GM18858 (cell line): ENCODE data around the gene OR4X2.
"Not testable (repeated sequence)": the region's sequence is repeated elsewhere in the genome, so short reads cannot be mapped to it uniquely, and the experiment has no call there.

ENCODE experiments used
- ATAC-seq: cut with Tn5 transposase; IDR thresholded peaks from one replicate; pipeline ENCODE4 v1.9.1; 2021; ENCODE audit not compliant: unreplicated experiment

The OR4X2 gene, protein sequence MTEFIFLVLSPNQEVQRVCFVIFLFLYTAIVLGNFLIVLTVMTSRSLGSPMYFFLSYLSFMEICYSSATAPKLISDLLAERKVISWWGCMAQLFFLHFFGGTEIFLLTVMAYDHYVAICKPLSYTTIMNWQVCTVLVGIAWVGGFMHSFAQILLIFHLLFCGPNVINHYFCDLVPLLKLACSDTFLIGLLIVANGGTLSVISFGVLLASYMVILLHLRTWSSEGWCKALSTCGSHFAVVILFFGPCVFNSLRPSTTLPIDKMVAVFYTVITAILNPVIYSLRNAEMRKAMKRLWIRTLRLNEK

GRCh38 chr11:48244804-48245203 is at the start of gene OR4X2:
Gene OR4X2 (plus strand): TSS chr11:48245104. CDS start chr11:48245104, 0 bp downstream.
- ATAC-seq = no peak

DNA sequence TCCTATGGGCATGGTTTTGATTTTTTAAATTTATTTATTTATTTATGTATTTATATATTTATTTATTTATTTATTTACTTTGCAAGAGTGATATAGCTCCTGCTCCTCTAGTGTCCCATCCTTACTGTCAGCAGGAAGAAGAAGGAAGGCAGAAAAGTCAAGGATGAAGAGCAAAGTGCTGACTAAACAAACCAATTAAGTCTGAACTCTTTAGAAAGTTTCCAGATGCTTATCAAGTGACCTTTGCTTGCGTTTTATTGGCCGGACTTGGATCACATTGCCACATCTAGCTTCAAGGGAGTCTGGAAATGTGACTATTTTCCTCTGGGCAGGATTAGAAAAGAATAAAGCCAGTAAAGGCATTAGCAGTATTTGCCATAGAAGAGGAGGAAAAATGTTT is 37.0 kb upstream of the OR4X2 start:
- no peak for ATAC-seq

DNA sequence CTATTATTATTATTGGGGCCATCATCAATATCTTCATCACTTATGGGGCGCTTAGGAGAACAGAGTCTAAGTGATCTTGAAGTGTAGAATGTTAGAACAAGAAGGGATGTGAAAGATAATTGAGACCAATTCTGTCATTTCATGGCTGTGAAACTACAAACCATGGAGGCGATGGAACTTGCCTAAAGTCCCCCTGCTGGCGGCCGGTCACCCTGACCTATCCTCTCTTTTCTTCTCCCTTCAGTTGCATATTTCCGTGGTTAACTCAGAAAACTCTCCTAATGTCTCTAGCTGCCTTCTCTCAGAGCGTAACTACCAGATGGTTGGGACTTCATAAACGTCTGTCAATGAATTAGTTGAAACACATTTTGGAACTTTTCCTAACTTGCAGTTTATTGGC is 34.9 kb upstream of the OR4X2 start:
- no peak for ATAC-seq

DNA sequence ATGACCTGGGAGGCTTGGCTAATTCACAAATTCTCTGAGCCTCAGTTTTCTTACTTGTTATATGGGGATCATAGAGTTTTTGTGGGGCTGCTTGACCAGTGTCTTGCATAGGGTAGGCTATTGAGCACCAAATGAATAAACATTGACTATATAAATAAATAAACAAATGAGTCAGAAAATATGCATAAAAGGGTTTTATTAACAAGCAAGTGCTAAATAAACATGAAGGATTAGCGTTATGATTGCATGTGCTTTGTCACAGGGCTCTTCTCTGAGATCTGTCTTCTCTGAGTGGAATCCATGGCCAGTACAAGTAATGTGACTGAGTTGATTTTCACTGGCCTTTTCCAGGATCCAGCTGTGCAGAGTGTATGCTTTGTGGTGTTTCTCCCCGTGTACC is 28.4 kb upstream of the OR4X2 start, which contains the start of gene OR4B1:
Gene OR4B1, plus strand, starts transcription at position 301 of the 400 bp plus-strand sequence. Its CDS starts 0 bp downstream, at position 301.
- ATAC-seq = no peak

GRCh38 chr11:48228761-48229160 is 16.1 kb upstream of the OR4X2 start:
- no peak for ATAC-seq

GRCh38 chr11:48230057-48230456 is 14.8 kb upstream of the OR4X2 start:
- ATAC-seq = not testable (repeated sequence)

- no peak for ATAC-seq
Measured at GRCh38 chr11:48237727-48238126, 7.2 kb upstream of the OR4X2 start.

- no peak for ATAC-seq
Measured at GRCh38 chr11:48242501-48242900, 2.4 kb upstream of the OR4X2 start.

- no peak for ATAC-seq
Measured at GRCh38 chr11:48248902-48249301, 4.0 kb downstream of the OR4X2 start.

DNA sequence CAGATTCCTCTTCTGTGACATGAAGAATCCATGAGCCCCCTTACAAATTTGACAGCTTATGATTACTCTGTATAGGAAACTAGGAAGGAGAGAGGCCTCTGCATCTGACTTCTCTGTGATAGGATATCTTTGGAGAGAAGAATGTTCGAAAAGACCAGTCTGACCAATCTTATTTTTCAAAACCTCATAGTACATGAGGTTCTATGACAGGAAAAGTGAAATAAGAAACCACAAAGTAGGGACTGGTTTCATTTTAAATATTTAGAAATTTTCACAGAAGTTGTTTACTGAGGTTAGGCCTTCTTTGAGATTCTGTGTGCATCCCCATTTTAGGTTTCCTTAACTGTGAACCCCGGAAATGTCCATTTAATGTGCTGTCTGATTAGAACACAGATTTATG is 16.7 kb downstream of the OR4X2 start:
- no peak for ATAC-seq

DNA sequence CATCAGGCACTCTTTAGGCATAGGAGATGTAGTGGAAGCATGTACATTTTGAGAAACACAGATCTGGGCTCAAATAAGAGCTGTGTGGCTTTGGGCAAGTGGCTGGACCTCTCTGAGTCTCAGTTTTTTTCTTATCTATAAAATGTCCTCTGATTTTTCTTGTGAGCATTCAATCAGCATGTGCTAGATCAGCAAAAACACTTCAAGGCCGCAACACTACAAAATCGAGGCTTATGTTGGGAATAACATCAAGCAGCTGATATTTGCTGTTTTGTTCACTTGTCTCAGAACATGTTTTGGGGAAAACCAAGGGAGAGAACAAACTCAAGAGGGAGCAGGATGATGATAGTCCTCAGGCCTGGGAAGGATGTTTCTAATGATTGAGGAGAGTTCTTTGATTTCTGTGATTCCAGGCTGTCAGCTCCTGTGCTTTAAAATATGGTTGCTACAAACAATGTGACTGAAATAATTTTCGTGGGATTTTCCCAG is 18.6 kb downstream of the OR4X2 start, which contains the start of gene OR4X1:
Gene OR4X1, plus strand, starts transcription at position 439 of the 489 bp plus-strand sequence. Its CDS starts 0 bp downstream, at position 439.
- no peak for ATAC-seq

DNA sequence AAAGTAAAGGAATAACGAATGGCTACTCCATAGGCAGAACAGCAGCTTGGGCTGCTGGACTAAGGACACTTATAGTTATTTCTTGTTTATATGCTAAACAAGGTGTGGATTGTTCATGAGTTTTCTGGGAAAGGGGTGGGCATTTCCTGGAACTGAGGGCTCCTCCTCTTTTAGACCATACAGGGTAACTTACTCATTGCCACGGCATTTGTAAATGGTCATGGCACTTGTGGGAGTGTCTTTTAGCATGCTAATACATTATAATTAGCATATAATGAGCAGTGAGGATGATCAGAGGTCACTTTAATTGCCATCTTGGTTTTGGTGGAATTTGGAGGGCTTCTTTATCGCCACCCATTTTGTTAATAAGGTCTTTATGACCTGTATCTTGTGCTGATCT is 25.7 kb downstream of the OR4X2 start:
- ATAC-seq = no peak

DNA sequence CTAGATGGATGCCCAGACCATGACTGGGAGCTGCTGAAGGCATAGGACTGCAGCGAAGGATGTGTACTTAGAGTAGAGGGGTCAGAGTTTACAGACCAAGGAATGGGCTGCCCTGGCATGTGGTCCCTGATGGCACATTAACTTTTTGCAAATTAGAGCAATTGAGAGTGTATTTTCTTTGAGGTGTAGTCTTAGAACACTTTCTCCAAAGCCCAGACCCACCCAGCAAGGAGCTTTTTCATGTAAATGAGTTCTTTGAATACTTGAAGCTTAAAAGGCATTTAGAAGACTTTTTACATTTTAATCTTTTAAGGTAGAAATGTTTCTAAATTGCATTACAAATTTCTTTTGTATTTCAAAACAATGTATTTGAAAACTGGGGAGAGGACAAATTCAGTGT is 27.7 kb downstream of the OR4X2 start:
- ATAC-seq = no peak
